Measurements from ENCODE around the gene DENND2A. TPM values are rescaled to one million over a fixed set of nuclear protein-coding genes. Genes with fewer than 3 reads are reported as not detected.

DENND2A gene
- total RNA-seq, 1 donor from 2014 or later: 25.4 TPM

- Mint-ChIP-seq H3K9me3 (no peaks in the 10 kb centered on the region), H3K4me3 (peak overlapping the region; percentile 79), H3K27me3 (no peaks in the 10 kb centered on the region), H3K27ac (peak overlapping the region; percentile 93), H3K4me1 (ENCODE audit: unreplicated experiment) (peaks cover 38% of the 10 kb centered on the region), H3K36me3 (peaks cover 17% of the 10 kb centered on the region)
- no peak for TF ChIP-seq CTCF (conservative IDR thresholded peaks at IDR 0.05)
- no peak for DNase-seq (ENCODE audit: extremely low spot score, unreplicated experiment)
Measured at GRCh38 chr7:140541176-140541512, 99.5 kb downstream of the DENND2A start.

DNA sequence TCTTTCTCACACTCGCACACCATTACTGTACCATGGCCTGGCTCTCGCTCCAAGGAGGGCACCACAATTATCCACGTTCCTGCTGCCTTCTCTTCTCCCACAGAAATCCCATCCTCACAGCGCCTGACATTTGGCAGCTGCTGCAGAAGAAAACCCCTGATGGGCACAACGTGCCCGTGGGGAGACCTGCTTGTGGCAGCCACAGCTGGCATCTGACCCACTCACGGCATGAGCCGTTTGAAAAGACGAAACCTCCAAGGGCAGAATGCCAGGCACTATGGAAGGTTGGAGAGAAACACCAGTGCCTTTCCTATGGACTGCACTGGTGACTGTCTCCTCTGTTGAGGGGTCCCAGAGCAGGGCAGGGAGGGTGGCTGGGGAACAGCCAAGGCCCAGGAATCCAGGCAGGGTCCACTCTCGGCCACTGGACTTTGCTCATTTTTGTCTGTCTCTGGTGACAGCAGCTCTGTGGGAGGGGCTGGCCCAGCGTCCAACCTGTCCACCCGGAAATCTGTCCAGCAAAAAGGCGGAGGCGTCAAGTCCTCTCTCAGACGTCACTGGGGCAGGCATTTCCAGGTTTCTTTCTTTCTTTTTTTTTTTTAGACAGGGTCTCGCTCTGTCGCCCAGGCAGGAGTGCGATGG lies 100.4 kb downstream of the DENND2A start:
- Mint-ChIP-seq H3K4me3 (no peak overlapping the region), H3K9me3 (no peaks in the 10 kb centered on the region), H3K36me3 (peaks cover 14% of the 10 kb centered on the region), H3K27me3 (no peaks in the 10 kb centered on the region), H3K4me1 (ENCODE audit: unreplicated experiment) (peaks cover 38% of the 10 kb centered on the region), H3K27ac (peak overlapping the region; percentile 93)
- TF ChIP-seq CTCF (conservative IDR thresholded peaks at IDR 0.05): no peak
- DNase-seq (ENCODE audit: extremely low spot score, unreplicated experiment): no peak

DNA sequence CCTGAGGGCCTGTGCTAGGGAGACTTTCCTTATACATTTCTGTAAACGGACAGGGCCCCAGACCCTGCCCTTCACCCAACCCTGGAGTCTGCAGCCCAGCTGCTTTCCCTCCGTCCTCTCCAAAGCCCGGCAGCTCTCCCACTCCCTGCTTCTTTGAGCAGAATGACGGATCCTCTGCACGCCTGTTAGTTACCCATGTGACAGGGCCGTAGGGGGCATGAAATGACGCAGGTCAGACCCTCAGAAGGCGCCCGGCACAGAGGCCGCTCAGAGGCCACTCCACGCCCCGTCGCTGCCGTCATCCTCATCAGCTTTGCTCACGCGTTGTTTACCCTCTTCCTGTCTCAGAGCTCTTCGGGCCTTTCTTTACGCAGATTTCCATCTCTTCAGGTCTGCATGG lies 101.2 kb downstream of the DENND2A start:
- H3K27me3 Mint-ChIP-seq: no peaks in the 10 kb centered on the region
- H3K27ac Mint-ChIP-seq: peak overlapping the region; percentile 93
- peaks cover 44% of the 10 kb centered on the region for H3K4me1 Mint-ChIP-seq (ENCODE audit: unreplicated experiment)
- H3K9me3 Mint-ChIP-seq: peaks cover under 1% of the 10 kb centered on the region
- H3K36me3 Mint-ChIP-seq: peaks cover 18% of the 10 kb centered on the region
- no peak for TF ChIP-seq CTCF (conservative IDR thresholded peaks at IDR 0.05)
- peak overlapping the region; percentile 67 for H3K4me3 Mint-ChIP-seq
- DNase-seq (ENCODE audit: extremely low spot score, unreplicated experiment): no peak

DNA sequence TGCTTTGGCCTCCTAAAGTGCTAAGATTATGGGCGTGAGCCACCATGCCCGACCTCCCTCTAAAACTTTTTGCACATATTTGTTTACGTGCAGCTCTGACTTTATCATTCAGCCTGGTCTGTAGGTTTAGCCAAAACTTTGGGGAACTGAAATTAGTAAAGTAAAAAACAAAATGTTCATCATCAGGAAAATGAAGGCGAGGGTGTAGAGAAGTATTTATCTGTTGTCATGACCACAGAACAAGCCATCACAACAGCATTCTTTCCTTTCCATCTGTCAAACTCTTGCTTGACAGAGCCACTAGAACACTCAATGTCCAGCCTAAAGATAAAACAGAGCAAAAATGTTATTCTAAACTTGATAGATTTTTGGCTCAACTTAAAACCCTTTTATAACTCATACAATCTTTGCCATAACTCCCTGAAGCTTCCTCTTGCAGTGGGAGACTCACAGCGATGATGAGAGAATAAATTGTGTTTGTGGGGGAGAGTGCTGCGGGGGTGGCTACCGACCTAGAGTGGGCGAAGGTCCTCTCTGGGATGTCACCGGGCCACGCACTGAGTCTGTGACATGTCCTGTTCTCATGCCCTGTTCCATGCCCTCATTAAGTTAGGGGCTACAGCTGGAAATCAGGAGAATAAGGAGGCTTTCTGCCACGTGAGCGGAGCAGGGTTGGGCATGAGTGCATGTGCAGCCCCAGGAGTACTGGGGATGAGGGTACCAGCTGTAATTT lies 102.7 kb downstream of the DENND2A start:
- Mint-ChIP-seq H3K9me3 (peaks cover 3% of the 10 kb centered on the region), H3K4me3 (no peak overlapping the region), H3K4me1 (ENCODE audit: unreplicated experiment) (peaks cover 47% of the 10 kb centered on the region), H3K27ac (peak overlapping the region; percentile 81), H3K36me3 (peaks cover 21% of the 10 kb centered on the region), H3K27me3 (no peaks in the 10 kb centered on the region)
- DNase-seq (ENCODE audit: extremely low spot score, unreplicated experiment): no peak
- no peak for TF ChIP-seq CTCF (conservative IDR thresholded peaks at IDR 0.05)

- no peaks in the 10 kb centered on the region for H3K27me3 Mint-ChIP-seq
- peaks cover 3% of the 10 kb centered on the region for H3K9me3 Mint-ChIP-seq
- H3K27ac Mint-ChIP-seq: peak overlapping the region; percentile 24
- TF ChIP-seq CTCF (conservative IDR thresholded peaks at IDR 0.05): no peak
- no peak for DNase-seq (ENCODE audit: extremely low spot score, unreplicated experiment)
- H3K4me3 Mint-ChIP-seq: peak overlapping the region; percentile 48
- peaks cover 25% of the 10 kb centered on the region for H3K4me1 Mint-ChIP-seq (ENCODE audit: unreplicated experiment)
- peaks cover 21% of the 10 kb centered on the region for H3K36me3 Mint-ChIP-seq
Measured at GRCh38 chr7:140534743-140535142, 105.9 kb downstream of the DENND2A start.
